GM21447 (cell line): ENCODE data around the gene C9orf50.

Experiments
- ATAC-seq: cut with Tn5 transposase; IDR thresholded peaks from one replicate; pipeline ENCODE4 v1.9.1; 2021; ENCODE audit not compliant: unreplicated experiment

The C9orf50 gene

DNA sequence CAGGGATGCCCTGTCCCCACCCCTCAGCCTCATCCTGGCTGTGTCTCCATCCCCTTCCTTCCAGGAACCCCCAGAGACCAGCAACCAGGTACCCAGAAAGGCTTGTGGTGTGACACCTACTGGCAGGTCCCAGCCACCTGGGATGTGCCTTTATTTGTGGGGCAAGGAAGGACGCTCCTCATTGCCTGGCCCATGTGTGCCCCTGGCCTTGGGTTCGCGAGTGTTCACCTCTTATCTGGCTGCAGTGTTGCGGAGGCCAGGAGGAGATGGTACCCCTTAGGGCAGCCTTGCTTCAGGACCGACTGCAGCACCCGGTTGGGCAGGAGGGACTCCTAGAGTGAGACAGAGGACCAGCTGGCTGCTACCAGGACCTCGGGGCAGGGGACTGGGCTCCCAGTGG, 8.8 kb downstream of the C9orf50 start:
- no peak for ATAC-seq

DNA sequence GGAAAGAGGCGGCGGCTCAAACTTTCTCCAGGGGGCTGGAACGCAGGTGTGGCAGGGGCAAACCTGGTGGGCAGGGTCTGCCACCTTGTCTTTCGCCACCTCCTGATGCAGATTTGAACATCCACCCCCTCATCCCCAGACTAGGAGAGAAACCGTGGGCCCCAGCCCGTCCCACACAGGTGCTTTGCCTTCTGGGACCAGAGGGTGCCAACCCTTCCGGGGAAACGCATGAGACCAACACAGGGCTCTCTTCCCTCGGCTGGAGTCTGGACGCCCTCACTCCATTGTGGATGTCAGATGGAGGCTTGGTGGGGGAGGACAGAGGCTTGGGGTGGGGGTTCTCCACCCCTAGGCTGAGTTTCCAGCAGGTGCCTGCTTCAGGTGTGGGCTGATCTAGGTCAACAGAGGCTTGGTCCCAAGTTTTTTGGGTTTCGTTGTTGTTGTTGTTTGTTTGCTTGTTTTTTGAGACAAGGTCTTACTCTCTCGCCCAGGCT, 9.5 kb downstream of the C9orf50 start:
- no peak for ATAC-seq

DNA sequence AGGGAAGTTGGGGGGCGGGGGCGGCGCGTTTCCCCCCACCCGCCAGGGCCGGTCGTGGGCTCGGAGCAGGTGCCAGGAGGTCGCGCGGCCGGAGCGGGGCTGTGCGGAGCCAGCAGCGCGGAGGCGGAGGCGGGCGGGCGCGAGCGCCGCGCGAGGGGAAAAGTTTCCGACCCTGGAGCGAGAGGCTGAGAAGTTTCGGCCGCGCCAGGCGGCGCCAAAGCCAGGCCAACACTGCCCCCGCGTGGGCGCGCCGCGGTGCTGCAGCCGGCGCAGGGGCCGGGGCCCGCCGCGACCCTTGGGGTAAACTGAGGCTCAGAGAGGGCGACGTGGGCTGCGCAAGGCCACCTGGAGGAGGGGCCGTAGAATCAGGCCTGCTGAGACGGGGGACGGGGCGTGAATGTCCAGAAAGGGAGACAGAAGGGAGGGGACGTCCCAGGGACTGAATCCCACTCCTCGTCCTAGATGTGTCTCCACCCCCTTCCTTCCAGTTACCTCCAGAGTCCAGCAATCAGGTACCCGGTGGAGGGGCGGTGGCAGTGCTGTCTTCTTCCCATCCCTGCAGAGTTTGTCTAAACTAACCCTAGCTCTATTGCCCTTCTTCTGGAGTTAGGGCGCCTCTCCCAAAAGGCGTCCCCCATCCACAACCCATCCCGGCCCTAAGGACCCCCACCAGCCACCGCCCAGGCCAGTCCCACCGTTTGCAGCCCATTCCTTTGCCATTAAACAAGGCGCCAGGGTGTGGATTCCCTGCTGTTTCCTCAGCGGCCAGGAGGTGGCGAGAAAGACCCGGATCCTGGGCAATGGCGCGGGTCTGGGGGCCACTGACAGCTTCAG, 10.2 kb downstream of the C9orf50 start:
- ATAC-seq, result no peak

DNA sequence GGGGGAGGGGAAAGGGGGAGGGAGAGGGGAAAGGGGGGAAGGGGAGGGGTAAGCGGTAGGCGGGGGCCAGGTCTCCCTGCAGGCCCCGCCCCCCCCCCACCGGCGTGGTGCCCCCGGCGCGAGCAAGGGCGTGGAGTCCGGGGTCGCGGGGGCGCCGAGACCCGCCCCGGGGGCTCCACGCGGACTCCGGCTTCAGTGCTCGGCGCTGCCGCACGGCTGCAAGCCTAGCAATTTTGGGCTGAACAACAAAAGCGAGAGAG, 10.8 kb downstream of the C9orf50 start:
- no peak for ATAC-seq

DNA sequence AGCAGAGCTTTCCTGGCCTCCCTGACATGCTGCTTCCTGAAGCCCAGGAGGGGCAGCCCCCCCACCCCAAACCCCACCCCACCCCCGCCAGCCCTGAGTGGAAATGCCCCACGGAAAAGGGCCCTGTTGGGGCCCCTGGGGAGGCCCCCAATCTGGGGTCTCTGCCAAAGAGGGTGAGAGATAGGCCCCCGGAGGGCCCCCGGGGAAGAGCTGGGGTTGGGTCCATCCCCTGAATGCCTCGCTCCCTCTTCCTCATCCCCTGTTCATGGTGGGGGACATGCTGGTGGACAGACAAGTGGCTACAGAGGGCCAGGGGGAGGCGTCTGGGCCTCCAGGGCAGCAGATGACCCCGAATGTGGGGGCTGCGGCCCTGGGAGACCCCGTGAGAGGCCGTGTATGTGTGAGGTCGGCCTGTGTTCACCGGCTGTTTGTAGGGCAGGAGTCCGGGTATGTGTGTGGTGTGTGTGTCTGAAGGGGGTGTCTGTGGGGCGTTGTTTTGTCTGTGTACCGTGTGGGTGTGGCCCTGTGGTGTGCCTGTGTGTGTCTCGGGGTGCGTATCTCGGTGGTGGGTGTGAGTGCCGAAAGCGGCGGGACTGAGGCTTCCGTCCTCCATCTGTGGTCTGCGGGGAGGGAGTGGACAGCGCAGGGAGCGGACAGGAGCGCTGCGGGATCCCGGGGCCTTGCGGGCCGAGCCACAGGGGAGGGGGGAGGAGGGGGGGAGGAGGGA, 11.3 kb downstream of the C9orf50 start:
- ATAC-seq, result no peak

DNA sequence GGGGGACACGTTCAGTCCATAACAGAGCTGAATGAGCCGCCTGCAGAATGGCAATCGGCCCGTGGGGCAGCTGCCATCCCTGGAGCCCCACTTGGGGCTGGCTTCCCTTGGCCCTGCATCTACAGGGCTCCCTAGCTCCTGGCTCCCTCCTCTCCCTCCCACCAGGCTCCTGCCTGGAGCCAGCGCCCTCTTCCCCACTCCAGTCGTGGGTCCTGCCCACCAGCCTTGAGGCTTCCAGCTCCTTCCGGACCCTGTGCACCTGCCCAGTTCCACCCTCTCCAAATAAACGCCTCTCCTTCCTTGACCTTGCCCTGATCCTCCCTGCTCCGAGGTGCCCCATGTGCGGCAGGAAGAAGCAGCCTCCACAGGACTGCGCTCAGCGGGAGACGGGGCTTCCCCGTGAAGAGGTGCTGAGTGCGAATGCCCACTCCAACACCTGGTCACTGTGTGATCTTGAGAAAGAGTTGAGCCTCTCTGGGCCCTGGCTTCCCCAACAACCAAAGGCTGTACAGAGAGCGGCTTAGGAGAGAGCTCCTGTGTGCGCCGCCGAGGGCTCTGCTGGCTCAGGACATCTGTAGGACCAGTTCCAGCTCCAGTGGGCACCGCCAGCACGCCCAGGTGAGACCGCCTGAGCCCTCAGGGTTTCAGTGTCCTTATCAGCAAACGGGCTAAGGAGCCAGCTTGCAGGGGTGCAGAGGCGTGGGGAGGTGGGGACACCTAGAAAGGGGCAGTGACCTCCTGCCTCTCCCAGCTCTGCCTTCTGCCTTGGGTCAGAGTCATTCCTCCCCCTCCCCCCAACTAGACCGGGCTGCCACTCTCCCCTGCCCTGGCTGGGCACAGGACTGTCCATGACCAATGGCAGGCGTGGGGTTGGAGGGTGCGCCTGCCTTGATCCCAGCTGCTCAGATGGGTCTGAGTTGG, 12.1 kb downstream of the C9orf50 start:
- no peak for ATAC-seq

DNA sequence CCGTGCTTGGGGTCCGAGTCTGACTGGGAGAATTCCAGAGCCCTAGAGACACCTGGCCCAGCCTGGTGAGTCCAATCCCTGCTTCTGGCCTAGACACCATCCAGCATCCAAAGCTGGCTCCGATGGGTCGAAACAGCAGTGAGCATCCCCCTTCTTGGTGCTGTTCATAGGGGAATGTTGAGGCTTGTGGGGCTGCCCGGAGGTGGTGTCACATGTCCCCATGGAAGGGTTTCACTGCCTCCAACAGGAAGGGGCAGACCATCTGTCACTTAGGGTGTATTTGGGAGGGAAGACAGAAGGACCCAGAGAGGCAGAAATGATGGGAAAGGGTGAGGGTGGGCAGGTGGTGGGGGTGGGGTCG, 13.9 kb downstream of the C9orf50 start:
- no peak for ATAC-seq

DNA sequence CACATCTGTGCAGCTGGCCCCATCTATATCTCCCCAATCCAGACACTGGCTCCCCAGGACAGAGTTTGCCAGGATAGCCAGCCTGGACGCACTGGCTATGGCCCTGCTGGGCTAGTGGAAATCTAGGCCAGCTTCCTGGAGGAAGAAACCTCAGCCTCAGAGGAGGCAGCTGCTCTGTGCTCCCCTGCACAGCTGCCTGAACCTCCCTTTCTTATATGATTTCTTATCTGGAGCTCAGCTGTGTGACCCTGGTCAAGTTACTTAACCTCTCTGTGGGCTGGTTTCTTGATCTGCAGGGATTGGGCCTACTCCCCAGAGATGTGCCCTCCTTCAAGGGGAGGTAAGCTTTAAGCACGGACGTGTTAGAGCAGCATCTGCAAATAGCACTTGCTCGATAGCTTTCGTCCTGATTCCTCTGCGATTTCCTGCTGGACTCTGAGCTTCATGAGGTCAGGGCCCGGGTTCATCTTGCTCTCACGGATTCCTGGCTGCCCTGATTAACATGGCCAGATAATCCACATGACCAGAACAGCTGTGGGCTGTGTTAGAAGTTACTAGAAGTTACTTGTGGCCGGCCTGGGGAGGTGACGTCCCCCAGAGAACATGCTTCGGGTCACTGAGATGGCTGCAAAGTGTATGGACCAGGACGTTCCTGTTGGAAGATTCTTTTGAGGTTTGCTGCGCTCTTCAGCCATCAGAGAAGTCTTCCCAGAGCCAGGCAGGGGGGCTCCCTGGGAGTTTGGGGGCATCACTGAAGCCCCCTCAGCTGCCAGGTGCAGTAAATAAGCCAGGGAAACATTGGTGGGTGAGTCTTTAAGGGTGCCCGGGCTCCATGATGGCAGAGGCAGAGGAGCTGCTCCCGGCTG, 14.5 kb downstream of the C9orf50 start:
- no peak for ATAC-seq

DNA sequence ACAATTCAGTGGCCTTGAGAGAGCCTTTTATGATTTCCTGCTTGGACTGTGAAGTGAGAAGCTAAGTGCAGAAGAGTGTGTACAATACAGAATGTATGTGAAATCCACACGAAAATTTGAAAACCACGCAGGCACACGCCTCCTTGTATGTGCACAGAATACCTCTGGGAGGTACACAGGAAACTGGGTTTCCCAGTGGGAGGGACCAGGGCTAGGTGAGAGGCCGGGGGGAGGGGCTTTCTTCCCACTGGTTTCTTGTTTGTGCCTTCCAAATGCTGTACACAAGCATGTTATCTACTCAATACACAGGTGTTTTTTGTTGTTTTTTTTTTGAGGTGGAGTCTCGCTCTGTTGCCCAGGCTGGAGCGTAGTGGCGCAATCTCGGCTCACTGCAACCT, 16.1 kb downstream of the C9orf50 start:
- ATAC-seq, result no peak

DNA sequence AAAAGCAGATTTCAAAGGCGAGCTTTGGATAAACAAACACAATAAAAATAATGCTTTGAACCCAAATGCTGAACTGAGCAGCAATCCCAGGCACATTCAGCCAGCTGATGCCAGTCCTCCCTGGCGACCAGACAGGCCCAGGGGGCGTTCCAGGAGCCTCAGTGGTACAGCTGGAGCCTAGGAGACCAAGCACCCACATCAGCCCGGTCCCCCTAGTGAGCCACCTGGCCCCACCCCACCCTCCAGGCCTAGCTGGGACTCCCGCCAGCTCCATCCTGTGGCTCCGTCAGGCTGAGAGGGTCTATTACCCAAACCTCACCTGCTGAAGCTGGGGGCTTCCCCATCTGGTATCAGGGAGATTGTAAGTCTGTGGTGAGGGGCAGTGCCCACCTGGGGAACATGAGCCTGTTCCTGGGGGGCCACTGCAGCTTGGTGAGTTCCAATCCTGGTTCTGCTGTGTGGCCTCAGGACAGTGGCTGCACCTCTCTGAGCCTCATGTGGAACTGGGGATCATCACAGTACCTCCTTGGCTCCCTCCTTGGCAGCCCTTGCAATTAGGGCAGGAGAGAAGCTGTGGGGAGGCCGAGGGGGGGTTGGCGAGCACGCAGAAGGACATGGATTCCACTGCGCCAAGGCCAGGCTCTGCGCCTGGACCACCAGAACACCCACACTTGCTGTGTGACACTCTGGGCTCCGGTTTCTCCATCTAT, 16.7 kb downstream of the C9orf50 start:
- no peak for ATAC-seq

DNA sequence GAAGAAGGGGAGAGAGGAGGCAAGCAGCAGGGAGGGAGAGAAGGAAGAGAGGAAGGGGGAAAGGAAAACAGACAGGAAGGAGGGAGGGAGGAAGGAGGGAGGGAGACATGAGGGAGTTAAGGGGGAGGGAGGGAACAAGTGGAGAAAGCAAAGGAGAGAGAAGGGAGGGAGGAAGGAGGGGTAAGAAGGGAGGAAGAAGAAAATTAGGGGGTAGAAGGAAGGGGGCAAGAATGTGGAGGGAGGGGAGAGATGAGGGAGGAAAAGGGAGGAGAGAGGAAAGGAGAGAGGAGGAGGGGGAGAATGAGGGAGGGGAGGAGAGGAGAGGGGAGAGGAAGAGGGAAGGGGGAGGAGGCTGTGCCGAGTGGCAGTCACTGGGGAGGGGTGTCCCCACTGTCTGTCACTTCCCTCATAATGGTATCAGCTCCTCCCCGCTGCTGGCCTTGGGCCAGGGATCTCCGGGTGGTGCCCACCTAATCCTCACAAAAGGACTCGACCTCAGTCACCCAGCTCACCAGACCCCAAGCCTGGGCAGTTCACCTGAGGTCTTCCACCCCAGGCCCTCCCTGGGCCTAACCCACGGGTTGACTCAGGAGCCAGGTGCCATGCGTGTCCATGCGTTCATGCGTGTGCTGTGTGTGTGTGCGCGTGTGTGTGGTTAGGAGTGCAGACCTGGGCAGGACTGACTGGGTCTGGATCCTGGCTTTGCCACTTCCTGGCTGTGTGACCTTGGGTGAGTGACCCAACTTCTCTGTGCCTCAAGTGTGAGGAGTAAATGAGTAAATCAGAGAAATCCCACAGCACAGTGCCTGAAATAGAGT, 18.1 kb downstream of the C9orf50 start:
- ATAC-seq, result no peak

DNA sequence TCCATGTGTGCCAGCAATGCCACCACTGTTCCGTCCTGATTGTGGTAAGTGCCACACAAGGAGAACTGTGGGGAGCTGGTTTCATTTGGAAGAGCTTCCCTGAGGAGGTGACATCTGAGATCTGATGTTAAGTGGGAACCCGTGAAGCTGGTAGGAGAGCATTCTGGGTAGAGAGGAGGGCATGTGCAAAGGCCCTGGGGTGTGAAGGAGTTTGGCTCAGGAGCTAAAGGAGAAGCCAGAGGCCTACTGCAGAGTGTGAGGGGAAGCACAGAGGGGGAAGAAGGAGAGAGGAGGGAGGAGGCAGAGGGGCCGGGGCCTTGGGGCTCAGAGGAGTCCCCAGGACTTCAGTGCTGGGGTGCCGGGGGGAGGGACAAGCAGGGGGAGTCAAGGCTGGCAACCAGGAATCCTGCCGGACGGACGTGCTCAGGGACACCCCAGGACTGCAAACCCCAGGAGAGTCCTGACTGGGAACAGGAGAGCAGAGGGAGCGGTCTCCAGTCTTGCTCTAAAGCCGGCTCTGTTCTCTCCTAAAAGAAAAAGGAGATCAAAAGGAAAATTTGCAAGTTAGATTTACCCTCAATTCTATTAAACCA, 19.7 kb downstream of the C9orf50 start:
- no peak for ATAC-seq

DNA sequence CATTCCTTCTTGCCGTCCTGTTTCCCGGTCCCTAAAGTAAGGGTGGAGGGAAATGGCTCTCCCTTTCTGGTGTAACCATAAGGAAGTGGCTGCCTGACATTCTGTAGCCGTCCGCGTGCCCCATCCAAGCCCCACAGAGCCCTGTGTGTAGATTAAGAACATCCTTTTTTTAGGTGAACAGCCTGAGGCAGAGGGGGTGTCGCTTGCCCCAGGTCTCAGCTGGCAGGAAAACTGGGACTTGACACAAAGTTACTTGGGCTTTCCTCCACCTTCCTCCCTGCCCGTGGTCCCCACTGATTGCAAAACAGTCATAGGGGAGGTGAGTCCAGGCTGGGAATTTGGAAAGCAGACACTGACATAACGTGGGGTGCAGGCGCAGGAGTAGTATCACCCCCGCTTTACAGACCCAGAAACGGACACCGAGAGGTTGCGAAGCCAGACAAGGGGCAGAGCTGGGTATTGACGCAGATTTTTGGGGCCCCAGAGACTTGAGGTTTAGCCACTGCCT, 22.8 kb downstream of the C9orf50 start:
- ATAC-seq, result no peak

DNA sequence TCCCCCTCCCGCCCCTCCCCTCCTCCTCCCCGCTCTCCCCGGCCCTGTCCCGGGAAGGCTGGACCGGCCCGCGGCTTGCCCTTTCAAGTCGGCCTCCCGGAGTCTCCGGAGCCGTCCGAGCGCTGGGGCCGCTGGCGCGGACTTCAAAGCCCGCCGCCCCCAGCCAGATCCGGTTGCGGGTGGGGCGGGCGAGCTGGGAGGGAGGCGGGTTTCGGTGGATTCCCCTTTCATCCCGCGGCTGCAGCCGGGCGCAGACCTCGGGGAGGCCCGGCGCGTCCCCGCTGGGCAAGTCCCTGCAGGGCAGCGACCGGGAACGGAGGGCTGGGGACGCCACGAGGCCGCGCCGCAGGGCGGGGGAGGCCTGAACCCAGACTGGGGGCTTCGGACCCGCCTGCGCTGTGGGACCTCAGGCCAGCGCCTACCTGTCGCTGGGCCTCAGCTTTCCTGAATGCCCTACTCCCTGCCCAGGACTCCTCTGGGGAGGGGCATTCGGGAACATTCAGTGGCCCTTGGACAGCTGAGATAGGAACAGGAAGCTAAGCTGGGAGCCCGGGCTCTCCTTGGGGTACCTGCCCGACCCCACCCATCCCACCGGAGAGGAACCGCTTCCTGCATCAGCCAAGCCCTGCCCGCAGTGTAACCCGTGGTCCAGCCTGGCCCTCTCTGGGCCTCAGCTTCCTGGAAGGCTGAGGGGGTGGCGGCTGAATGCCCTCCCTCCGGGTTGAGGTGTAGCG, 23.4 kb downstream of the C9orf50 start:
- no peak for ATAC-seq

DNA sequence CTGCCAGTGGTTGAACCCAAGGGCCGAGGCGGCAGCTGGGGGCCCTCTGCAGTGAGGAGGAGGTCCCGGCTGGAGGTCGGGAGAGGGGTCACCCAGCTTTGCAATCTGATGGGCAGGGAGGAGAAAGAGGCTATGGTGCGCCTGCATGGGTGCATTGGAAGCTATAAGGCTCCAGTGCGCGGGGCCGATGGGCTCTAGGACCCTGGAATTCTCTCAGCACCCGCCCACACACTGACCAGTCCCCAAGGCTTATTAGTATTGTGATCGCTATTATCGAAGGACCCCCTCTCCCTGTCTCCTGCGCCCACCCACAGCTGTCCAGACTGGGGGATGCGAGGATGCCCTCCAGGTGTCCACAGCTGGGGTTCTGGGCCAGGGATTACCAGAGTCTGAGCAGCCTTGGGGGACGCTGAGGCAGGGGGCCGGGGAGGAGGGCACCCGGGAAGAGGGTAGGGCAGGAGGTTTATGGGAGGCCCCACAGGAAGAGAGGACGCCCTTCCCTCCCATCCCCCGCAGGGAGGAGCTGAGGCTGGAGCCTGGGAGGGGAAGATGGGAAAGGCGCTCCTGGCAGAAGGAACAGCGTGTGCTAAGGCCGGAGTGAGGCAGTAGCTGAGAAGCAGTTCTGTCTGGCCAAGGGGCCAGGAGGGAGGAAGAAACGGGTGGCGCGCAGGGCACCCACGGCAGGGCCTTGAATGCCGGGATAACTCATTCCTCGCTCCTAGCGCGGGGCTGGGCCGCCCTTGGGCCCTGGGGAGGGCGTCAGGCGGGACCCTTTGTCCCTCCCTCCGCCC, 24.2 kb downstream of the C9orf50 start:
- ATAC-seq, result no peak

DNA sequence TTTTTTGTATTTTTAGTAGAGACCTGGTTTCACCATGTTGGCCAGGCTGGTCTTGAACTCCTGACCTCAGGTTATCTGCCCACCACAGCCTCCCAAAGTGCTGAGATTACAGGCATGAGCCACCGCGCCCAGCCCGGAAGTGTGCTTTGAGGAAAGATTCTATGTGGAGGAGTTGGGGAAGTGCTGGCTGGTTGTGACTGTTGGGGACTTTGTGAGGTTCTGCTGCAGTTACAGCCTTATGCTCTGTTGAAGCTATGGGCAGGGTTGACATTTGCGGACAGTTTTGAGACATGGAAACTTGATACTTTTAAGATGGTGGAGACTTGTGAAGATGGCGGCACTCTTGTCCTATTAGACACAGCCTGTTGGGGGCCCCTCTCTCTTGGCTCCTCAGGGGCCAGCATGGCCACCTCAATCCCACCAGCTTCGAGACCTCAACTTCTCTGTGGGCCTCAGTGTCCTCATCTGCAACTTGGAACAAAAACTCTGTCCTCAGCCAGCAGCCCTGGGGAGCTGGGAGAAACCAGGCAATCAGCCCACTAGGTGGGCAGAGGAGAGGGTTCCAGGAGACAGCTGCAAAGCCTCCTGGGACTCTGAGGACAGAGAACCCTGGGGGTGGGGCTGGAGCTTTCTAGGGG, 24.9 kb downstream of the C9orf50 start:
- ATAC-seq, result no peak

DNA sequence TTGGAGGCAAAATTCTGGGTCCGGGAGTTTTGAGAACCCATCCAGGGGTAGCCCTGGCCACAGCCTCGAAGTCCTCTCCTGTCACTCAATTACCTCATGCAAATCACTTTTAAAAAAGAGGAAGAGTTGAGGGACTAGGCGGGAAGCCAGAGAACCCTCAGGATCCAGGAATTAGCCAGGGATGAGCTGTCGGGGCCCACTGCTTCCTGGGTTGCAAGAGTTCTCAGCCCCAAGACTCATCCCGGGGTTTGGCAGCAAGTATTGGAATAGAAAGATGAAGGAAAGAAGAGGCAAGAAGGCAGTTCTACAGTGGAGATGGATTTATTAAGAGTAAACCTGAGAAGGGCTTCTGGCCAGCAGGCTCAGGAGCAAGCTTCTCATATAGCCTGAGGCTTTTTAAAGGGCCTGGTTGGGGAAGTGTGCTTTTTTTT, 25.6 kb downstream of the C9orf50 start:
- no peak for ATAC-seq
